GM21367 (cell line): Measurements from ENCODE around the gene ETV3L.

Experiments used
- ATAC-seq: cut with Tn5 transposase; IDR thresholded peaks from one replicate; pipeline ENCODE4 v1.9.1; 2021; ENCODE audit not compliant: unreplicated experiment

The ETV3L gene

GRCh38 chr1:157132616-157133167 is 33.1 kb upstream of the ETV3L start:
- no peak for ATAC-seq

- ATAC-seq = no peak
Measured at GRCh38 chr1:157132111-157132510, 32.5 kb upstream of the ETV3L start.

- ATAC-seq = no peak
Measured at GRCh38 chr1:157131281-157131680, 31.7 kb upstream of the ETV3L start.

- ATAC-seq = no peak
Measured at GRCh38 chr1:157124855-157125254, 25.2 kb upstream of the ETV3L start.

- no peak for ATAC-seq
Measured at GRCh38 chr1:157119448-157119847, 19.8 kb upstream of the ETV3L start.

GRCh38 chr1:157119008-157119407 is 19.4 kb upstream of the ETV3L start:
- ATAC-seq = no peak

- no peak for ATAC-seq
Measured at GRCh38 chr1:157117527-157118057, 18.0 kb upstream of the ETV3L start.

GRCh38 chr1:157116737-157117103 is 17.1 kb upstream of the ETV3L start:
- no peak for ATAC-seq

GRCh38 chr1:157115851-157116736 is 16.5 kb upstream of the ETV3L start:
- no peak for ATAC-seq

GRCh38 chr1:157115429-157115838 is 15.8 kb upstream of the ETV3L start:
- ATAC-seq = no peak

GRCh38 chr1:157114183-157115121 is 14.8 kb upstream of the ETV3L start:
- ATAC-seq = no peak

- ATAC-seq = no peak
Measured at GRCh38 chr1:157113631-157114030, 14.0 kb upstream of the ETV3L start.

- ATAC-seq = no peak
Measured at GRCh38 chr1:157113106-157113505, 13.5 kb upstream of the ETV3L start.

- ATAC-seq = no peak
Measured at GRCh38 chr1:157112186-157112867, 12.7 kb upstream of the ETV3L start.

- ATAC-seq = no peak
Measured at GRCh38 chr1:157111396-157112165, 12.0 kb upstream of the ETV3L start.

- ATAC-seq = no peak
Measured at GRCh38 chr1:157110686-157111085, 11.1 kb upstream of the ETV3L start.

- ATAC-seq = no peak
Measured at GRCh38 chr1:157110003-157110402, 10.4 kb upstream of the ETV3L start.

- ATAC-seq = no peak
Measured at GRCh38 chr1:157108448-157108847, 8.8 kb upstream of the ETV3L start.

- no peak for ATAC-seq
Measured at GRCh38 chr1:157107702-157108101, 8.1 kb upstream of the ETV3L start.

- ATAC-seq = no peak
Measured at GRCh38 chr1:157106813-157107189, 7.2 kb upstream of the ETV3L start.
